Transverse colon (tissue), 4 donors: ENCODE results near the gene TGFBI. TPM values are rescaled to one million over a fixed set of nuclear protein-coding genes. Genes with fewer than 3 reads are reported as not detected.
A peak's percentile ranks its signal among the peaks of the same experiment; 100 is the strongest.

ENCODE experiments used
- DNase-seq: peaks from one replicate; pipeline ENCODE4 v3.0.0-alpha.2; 2019
- H3K27ac ChIP-seq, 4 donors: fragments of 200-600 bp; sonication (generic); 2 replicates each; pipeline ENCODE4 v1.5.1; 2016 to 2018; ENCODE audit warnings: inconsistent platforms in 4 of 4
- H3K27me3 ChIP-seq: fragments of 200-600 bp; sonication (generic); 2 replicates; pipeline ENCODE4 v1.5.1; 2017; ENCODE audit warnings: inconsistent platforms
- H3K36me3 ChIP-seq, 4 donors: fragments of 200-600 bp; sonication (generic); 2 replicates each; pipeline ENCODE4 v1.5.1; 2017 to 2019; ENCODE audit warnings: inconsistent platforms in 4 of 4
- H3K4me1 ChIP-seq, 4 donors: fragments of 200-600 bp; sonication (generic); 2 replicates each; pipeline ENCODE4 v1.5.1; 2017 to 2020; ENCODE audit warnings: inconsistent platforms in 4 of 4
- H3K4me3 ChIP-seq, 4 donors: fragments of 200-600 bp; sonication (generic); 1 replicate in 1 of 4; 2 replicates in 3 of 4; pipeline versions ENCODE4 v1.5.1 to v1.6.1; 2017 to 2019; ENCODE audit warnings: inconsistent platforms in 4 of 4
- H3K9me3 ChIP-seq, 2 donors: fragments of 200-600 bp; sonication (generic); 2 replicates each; pipeline ENCODE4 v1.5.1; 2017 to 2019; ENCODE audit warnings: inconsistent platforms in 2 of 2
- EP300 ChIP-seq: sonication (generic); formaldehyde crosslinking; IDR thresholded peaks from one replicate; pipeline ENCODE4 v1.6.1; 2017; ENCODE audit warnings: antibody characterized with exemption, low read depth
- POLR2A ChIP-seq: fragments of 450-650 bp; IDR thresholded peaks from one replicate; pipeline ENCODE4 v1.6.1; 2016; ENCODE audit warnings: antibody characterized with exemption, mild to moderate bottlenecking, moderate library complexity
- POLR2AphosphoS5 ChIP-seq, 3 donors: sonication (generic); formaldehyde crosslinking; IDR thresholded peaks; one replicate each; pipeline ENCODE4 v1.6.1; 2016; ENCODE audit warnings: antibody characterized with exemption in 3 of 3
- WGBS, 2 donors: methylation state at CpG; one replicate each; pipeline ENCODE4 v1.1.5; 2018; ENCODE audit warnings: low coverage in 1 of 2; 5-methylcytosine and 5-hydroxymethylcytosine counted together
- in situ Hi-C, 4 donors: fragments of 200-750 bp; cut with MboI; loops; one replicate each; pipeline versions ENCODE4 v1.15.0 to v1.15.1; 2017; ENCODE audit warnings: low sequenced_read_pairs in 3 of 4, low pct_ligation_motif_present in 1 of 4, low pct_unique_long_range_greater_than_20kb in 1 of 4
- intact Hi-C: fragments of 100-400 bp; cut with DNase I; formaldehyde crosslinking; loops from one replicate; pipeline ENCODE4 v1.15.1; 2023; ENCODE audit warnings: low total_unique reads
- total RNA-seq, 4 donors: library from RNA; depleted of rRNA; stranded (reverse); fragments of >200 nt; gene quantifications; one replicate each; pipeline ENCODE4 v1.1.0, GENCODE V29; 2016
- TF ChIP-seq, protein P1 (sequence below), 5 experiments: fragments of 200-600 bp in 3 of 5; fragments of 450-650 bp in 2 of 5; sonication (generic) in 3 of 5; IDR thresholded peaks; 1 replicate in 2 of 5; 2 replicates in 3 of 5; pipeline ENCODE4 v1.5.1; 2016 to 2017; ENCODE audit warnings: antibody characterized with exemption in 5 of 5, inconsistent platforms in 3 of 5, mild to moderate bottlenecking in 2 of 5, moderate library complexity in 1 of 5

The TGFBI gene
- total RNA-seq, 4 donors from 2014 or later = 22.4 to 79.6 (median 29.8) TPM

DNA sequence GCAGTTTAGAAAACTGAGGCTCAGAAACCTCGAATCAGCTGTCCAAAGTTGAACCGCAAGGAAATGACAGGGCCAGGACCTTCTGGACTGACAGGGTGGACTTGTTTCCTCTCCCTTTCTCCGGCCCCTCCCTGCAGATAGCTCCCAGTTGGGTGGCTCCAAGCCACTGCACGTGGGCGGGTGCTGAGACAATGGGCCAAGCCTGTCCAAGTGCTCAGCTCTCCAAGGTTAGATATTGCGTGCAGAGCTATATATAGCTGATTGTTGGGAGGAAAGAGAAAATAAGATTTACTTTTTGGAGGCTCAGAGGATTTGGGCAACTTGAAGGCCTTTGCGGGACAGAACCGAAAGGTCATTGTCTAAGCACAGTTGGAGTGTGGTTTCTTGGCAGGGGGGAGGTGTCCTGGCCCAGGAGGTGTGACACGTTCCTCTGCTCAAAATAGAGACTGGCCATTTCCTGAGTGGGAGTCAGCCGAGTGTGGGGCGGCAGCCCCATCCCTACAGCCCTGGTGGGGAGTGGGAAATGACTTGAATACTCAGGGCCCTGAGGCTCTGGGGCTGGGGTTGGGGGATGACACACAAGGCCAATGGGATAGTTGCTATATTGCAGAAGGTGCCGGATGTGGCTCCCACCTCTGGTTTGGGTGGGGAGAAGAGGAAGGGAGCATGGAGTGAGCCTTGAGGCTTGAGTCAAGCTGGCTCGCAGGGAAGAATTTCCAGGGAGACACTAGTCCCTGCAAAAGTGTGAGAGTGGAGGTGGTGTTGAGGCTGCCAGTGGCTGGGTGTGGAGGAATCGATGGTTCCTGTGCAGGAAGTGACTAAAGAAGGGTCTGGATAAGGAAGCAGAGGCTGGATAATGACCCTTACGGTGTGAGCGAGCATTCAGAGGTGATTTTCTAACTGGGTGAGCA lies 59.4 kb downstream of the TGFBI start:
- peak overlapping the region; percentile 52 to 64 (median 58) for H3K27ac ChIP-seq
- no peaks in the 10 kb centered on the region for H3K27me3 ChIP-seq
- no peaks in the 10 kb centered on the region for H3K36me3 ChIP-seq
- H3K4me1 ChIP-seq = peaks cover 15 to 33% (median 28%) of the 10 kb centered on the region in 4 donors
- H3K4me3 ChIP-seq = no peak overlapping the region
- DNase-seq = peak; percentile 82
- intact Hi-C loops = no loop called here
- in situ Hi-C loops = no loop called here
- 56 to 75% methylated on average over 4 to 16 of the region's 16 CpGs for WGBS, 2 donors
- H3K9me3 ChIP-seq = no peaks in the 10 kb centered on the region
- TF ChIP-seq POLR2AphosphoS5 (IDR thresholded peaks at IDR 0.05) = peak; percentile 25 to 41 (median 27)
- no peak for TF ChIP-seq EP300

DNA sequence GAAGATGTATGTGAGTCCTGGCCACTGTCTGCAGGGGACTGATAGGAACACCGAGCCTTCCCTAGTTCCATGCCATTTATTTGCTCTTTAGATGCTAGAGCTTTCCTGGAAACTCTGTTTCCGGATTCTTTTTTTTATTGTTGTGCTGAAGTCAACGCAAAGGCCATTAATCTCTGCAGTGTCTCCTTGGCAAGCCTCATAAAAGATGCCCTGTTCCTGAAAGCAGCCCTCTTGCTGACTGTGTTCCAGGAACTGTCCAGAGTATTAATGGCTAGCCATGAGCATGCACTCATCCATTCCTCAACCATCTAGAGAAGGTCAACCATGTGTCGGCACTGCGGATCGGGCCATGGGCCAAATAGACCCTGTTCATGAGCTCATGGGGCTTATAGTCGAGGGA lies 61.0 kb downstream of the TGFBI start:
- TF ChIP-seq EP300 (peak; percentile 79), POLR2AphosphoS5 (IDR thresholded peaks at IDR 0.05) (peak; percentile 48 to 85 (median 71)), POLR2A (no peak)
- TF ChIP-seq, protein P1, sequence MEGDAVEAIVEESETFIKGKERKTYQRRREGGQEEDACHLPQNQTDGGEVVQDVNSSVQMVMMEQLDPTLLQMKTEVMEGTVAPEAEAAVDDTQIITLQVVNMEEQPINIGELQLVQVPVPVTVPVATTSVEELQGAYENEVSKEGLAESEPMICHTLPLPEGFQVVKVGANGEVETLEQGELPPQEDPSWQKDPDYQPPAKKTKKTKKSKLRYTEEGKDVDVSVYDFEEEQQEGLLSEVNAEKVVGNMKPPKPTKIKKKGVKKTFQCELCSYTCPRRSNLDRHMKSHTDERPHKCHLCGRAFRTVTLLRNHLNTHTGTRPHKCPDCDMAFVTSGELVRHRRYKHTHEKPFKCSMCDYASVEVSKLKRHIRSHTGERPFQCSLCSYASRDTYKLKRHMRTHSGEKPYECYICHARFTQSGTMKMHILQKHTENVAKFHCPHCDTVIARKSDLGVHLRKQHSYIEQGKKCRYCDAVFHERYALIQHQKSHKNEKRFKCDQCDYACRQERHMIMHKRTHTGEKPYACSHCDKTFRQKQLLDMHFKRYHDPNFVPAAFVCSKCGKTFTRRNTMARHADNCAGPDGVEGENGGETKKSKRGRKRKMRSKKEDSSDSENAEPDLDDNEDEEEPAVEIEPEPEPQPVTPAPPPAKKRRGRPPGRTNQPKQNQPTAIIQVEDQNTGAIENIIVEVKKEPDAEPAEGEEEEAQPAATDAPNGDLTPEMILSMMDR (IDR thresholded peaks at IDR 0.05) = no peak
- intact Hi-C loops = no loop called here
- peak; percentile 34 for DNase-seq
- Histone ChIP-seq H3K4me3 (no peak overlapping the region), H3K36me3 (no peaks in the 10 kb centered on the region), H3K9me3 (no peaks in the 10 kb centered on the region), H3K27me3 (no peaks in the 10 kb centered on the region), H3K27ac (peak overlapping the region; percentile 52 to 64 (median 60)), H3K4me1 (peaks cover 15 to 42% (median 32%) of the 10 kb centered on the region in 4 donors)
- in situ Hi-C loops = no loop called here
- WGBS, 2 donors = 37 to 44% methylated on average over 6 to 7 of the region's 7 CpGs

DNA sequence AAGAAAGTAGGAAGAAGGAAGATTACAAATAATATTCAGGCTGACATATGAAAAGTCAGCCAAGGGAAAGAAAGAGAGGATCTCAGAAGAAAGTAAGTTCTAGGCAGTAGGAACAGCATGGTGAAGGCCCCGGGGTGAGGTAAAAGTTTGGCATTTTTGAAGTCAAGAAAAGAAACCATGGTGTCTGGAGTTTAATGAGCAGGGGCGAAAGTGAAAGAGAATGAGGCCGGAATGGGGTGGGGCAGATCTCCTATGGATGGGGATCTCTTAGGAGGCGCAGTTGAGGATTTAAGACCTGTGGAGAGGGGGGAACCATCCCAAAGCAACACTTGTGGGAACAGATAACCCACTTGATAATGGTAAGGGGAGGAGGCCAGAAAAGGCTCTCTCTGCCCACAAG lies 61.5 kb downstream of the TGFBI start:
- Histone ChIP-seq H3K9me3 (no peaks in the 10 kb centered on the region), H3K4me1 (peaks cover 15 to 47% (median 33%) of the 10 kb centered on the region in 4 donors), H3K27me3 (no peaks in the 10 kb centered on the region), H3K27ac (peak overlapping the region; percentile 52 to 64 (median 60)), H3K36me3 (no peaks in the 10 kb centered on the region), H3K4me3 (no peak overlapping the region)
- intact Hi-C loops (no loop called here), in situ Hi-C loops (no loop called here)
- WGBS, 2 donors = 70 to 88% methylated on average over 3 to 4 of the region's 4 CpGs
- TF ChIP-seq POLR2A = no peak
- no peak for TF ChIP-seq EP300
- TF ChIP-seq, protein P1 (IDR thresholded peaks at IDR 0.05) = no peak
- TF ChIP-seq POLR2AphosphoS5 (IDR thresholded peaks at IDR 0.05) = no peak
- DNase-seq = peak; percentile 19

DNA sequence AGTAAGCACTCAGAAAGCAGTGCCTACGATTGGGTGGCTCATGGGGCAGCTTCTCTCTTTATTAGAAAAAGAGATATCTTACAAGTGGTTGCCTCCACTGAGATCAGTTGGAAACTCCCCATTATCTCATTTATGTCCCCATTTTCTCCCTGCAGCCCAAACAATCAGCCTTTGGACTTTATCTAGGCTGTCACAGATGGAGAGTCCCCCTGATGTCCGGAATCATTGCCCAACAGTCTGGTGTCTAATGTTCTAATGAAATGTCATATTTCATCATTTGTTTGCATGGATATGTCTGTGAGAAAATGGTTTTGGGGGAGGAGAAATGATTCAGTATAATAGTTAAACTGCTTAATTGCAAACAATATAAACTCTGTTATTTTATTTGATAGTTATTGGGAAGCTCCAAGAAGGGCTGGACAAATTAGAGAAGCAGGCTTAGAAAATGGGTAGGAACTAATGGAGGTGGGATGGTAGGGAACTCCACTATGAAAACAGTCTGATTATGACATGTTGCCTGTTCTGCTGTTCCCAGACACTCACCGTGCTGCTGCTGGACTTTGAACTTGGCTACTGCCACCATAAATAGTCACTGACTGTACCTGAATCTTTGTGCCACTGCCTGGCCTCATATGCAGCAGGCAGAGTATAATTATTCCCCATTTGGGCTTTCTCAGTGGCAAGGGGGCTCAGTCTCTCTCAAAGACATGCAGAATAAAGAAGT lies 65.6 kb downstream of the TGFBI start:
- Histone ChIP-seq H3K4me1 (peaks cover 5 to 33% (median 15%) of the 10 kb centered on the region in 4 donors), H3K9me3 (no peaks in the 10 kb centered on the region), H3K4me3 (no peak overlapping the region), H3K36me3 (no peaks in the 10 kb centered on the region), H3K27ac (peak overlapping the region; percentile 56 to 70 (median 69)), H3K27me3 (no peaks in the 10 kb centered on the region)
- WGBS, 2 donors = 54 to 69% methylated on average over 2 to 3 of the region's 3 CpGs
- in situ Hi-C loops = no loop called here
- DNase-seq = peak; percentile 72
- TF ChIP-seq POLR2A (no peak), POLR2AphosphoS5 (IDR thresholded peaks at IDR 0.05) (no peak), EP300 (no peak)
- TF ChIP-seq, protein P1 (IDR thresholded peaks at IDR 0.05) = no peak
- intact Hi-C loops = no loop called here
